ENCODE measurements around the gene ALDH3B1. TPM values are rescaled to one million over a fixed set of nuclear protein-coding genes. Genes with fewer than 3 reads are reported as not detected.

The ALDH3B1 gene
- total and polyA plus RNA-seq, 7 donors = 0.83 to 3.3 (median 1.8) TPM

DNA sequence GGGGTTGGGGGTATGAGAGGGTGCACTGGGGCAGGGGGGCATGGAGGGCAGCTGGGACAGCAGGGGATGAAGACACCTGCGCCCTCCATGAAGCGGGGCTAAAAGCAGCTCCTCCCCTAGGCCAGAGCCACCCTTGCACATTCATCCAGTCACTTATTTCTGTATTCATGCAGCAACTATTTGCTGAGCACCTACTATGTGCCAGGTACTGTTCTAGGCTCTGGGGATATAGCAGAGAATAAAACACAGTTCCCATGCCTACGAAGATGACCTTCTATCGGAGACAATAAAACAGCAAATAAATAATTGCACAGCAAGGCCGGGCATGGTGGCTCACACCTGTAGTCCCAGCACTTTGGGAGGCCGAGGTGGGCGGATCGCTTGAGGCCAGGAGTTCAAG lies 5.3 kb downstream of the ALDH3B1 start:
- Histone ChIP-seq H3K4me3 (no peak overlapping the region), H3K36me3 (ENCODE audit: insufficient read depth in 1 of 2, low read depth in 1 of 2) (no peaks in the 10 kb centered on the region), H3K27me3 (ENCODE audit: insufficient read depth in 3 of 3, low read length in 2 of 3) (no peaks in the 10 kb centered on the region), H3K27ac (no peak overlapping the region), H3K4me1 (peaks cover 6% of the 10 kb centered on the region), H3K9me3 (no peaks in the 10 kb centered on the region)
- intact Hi-C loops (cut with DNase I) = no loop called here
- DNase-seq = no peak
- 97 to 100% (median 98%) methylated on average over 8 of the region's 8 CpGs for WGBS, 3 donors
- no peak for ATAC-seq
- TF ChIP-seq, protein P1, sequence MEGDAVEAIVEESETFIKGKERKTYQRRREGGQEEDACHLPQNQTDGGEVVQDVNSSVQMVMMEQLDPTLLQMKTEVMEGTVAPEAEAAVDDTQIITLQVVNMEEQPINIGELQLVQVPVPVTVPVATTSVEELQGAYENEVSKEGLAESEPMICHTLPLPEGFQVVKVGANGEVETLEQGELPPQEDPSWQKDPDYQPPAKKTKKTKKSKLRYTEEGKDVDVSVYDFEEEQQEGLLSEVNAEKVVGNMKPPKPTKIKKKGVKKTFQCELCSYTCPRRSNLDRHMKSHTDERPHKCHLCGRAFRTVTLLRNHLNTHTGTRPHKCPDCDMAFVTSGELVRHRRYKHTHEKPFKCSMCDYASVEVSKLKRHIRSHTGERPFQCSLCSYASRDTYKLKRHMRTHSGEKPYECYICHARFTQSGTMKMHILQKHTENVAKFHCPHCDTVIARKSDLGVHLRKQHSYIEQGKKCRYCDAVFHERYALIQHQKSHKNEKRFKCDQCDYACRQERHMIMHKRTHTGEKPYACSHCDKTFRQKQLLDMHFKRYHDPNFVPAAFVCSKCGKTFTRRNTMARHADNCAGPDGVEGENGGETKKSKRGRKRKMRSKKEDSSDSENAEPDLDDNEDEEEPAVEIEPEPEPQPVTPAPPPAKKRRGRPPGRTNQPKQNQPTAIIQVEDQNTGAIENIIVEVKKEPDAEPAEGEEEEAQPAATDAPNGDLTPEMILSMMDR (IDR thresholded peaks at IDR 0.05) = no peak

DNA sequence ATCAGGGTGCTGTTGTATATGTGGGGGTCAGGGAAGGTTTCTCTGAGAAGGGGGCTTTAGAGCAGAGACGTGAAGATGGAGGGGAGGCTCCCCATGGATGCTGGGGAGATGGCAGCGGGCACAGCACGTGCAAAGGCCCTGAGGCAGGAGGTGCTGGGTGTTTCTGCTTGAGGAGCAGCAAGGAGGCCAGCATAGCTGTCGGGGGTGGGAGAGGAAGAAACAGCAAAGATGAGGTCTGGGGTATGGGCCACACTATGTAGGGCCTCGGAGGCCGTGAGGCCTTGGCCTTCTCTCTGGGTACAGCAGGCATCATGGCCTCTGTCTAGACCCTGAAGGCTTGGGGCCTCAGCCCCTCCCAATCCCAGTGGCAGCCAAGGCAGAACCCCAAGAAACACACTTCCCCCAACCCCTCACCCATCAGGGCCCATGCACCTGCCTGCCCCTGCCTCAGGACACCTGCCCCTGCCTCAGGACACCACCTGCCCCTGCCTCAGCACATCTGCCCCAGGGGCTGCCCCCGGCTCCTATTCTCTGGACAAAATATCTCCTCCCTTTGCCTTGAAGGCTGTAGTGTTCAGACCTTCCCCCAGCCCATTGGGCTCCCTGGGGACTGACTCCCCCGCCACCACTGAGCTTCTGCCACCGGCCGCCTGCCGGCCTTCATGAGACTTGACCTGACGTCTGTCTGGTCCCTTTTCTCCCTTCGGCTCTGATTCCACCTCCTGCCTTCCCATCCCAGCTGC lies 6.2 kb downstream of the ALDH3B1 start:
- ATAC-seq (no peak), DNase-seq (no peak)
- intact Hi-C loops (cut with DNase I) = no loop called here
- TF ChIP-seq, protein P1 (IDR thresholded peaks at IDR 0.05) = no peak
- Histone ChIP-seq H3K4me1 (no peaks in the 10 kb centered on the region), H3K27me3 (ENCODE audit: insufficient read depth in 3 of 3, low read length in 2 of 3) (no peaks in the 10 kb centered on the region), H3K9me3 (no peaks in the 10 kb centered on the region), H3K27ac (no peak overlapping the region), H3K4me3 (no peak overlapping the region), H3K36me3 (ENCODE audit: insufficient read depth in 1 of 2, low read depth in 1 of 2) (no peaks in the 10 kb centered on the region)
- WGBS, 3 donors = 63 to 74% (median 65%) methylated on average over 13 of the region's 13 CpGs

DNA sequence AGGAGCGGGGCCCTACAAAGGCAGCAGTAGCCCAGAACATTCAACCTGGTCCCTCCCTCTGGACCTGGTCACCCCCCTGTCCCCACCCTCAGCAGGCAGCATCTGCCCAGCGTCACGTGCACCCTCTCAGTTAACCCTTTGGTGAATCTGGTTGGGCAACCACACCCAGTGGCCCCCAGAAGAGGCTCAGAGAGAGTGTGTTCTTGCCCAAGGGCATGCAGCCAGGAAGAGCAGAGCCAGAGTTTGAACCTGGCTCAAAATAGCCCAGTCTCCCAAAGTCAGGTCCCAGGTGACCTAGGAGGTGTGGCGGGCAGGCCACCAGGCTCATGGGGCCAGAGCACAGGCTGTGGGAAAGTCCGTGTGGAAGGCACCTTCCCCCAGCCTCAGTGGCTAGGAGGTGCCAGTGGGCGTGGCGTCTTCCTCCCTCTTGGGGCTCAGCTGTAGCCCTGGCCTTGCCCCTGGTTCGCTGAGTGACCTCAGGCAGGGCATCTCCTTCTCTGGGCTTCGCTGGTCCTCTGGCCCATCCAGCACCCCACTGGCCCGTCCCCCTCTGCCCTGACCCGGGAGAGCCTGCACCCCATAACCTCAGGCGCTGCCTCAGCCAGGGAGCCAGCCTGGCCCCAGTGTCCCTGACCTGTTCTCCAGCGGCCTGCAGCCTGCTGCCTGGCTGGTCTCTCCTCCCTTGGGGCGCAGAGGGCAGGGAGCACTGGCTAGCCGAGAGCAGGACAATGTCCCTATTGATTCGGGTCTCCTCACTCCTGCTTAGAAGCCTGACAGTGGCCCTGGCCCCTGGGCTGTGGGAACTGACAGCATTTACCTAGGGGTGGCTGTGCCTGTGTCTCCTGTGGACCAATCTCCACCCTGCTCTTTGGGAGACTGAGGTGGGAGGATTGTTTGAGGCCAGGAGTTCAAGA lies 7.0 kb downstream of the ALDH3B1 start:
- Histone ChIP-seq H3K27me3 (ENCODE audit: insufficient read depth in 3 of 3, low read length in 2 of 3) (no peaks in the 10 kb centered on the region), H3K36me3 (ENCODE audit: insufficient read depth in 1 of 2, low read depth in 1 of 2) (no peaks in the 10 kb centered on the region), H3K4me1 (no peaks in the 10 kb centered on the region), H3K4me3 (no peak overlapping the region), H3K27ac (no peak overlapping the region), H3K9me3 (no peaks in the 10 kb centered on the region)
- ATAC-seq (no peak), DNase-seq (no peak)
- WGBS, 3 donors = 52 to 60% (median 53%) methylated on average over 15 to 16 of the region's 16 CpGs
- TF ChIP-seq, protein P1 (IDR thresholded peaks at IDR 0.05) = no peak
- intact Hi-C loops (cut with DNase I) = no loop called here

DNA sequence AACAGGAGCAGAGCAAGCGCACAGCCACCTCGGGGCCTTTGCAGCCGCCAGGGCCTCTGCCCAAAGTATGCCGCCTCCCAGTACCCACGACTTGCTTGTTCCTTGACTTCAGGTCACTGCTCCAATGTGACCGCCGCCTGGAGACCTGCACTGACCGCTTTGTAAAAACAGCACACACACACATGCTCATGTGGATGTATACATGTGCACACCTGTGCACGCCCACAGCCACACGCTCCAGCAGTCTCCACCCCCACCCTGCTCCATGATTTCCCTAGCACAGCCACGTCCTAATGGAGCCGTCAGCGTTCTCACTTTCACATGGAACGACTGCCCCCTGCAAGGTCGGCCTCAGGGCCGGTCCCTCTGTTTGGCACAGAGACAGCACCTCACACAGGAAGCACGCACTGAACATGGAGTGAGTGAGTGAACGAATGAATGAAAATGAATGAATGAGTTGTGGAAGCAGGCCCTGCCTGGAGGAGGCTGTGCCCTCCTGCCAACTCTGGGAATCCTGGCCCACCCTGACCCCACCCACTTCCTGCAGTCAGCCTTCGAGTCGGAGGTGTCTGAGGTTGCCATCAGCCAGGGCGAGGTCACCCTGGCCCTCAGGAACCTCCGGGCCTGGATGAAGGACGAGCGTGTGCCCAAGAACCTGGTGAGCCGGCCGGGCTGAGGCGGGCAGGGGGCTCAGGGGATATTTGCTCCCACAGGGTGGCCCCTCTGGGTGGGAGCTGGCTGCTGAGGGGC lies 8.0 kb downstream of the ALDH3B1 start:
- H3K27ac ChIP-seq = no peak overlapping the region
- intact Hi-C loops (cut with DNase I) = no loop called here
- no peak for ATAC-seq
- H3K27me3 ChIP-seq (ENCODE audit: insufficient read depth in 3 of 3, low read length in 2 of 3) = no peaks in the 10 kb centered on the region
- H3K4me3 ChIP-seq = no peak overlapping the region
- no peaks in the 10 kb centered on the region for H3K36me3 ChIP-seq (ENCODE audit: insufficient read depth in 1 of 2, low read depth in 1 of 2)
- TF ChIP-seq, protein P1 (IDR thresholded peaks at IDR 0.05) = no peak
- DNase-seq = no peak
- H3K9me3 ChIP-seq = no peaks in the 10 kb centered on the region
- H3K4me1 ChIP-seq = no peaks in the 10 kb centered on the region
- 76 to 78% (median 77%) methylated on average over 27 of the region's 27 CpGs for WGBS, 3 donors
